Activated T-cell treated with anti-CD3 and anti-CD28 coated beads, Interleukin-2, amount 50 U/mL, for 72 hours (primary cell): Measurements from ENCODE around the gene EFCAB3. TPM values are rescaled to one million over a fixed set of nuclear protein-coding genes. Genes with fewer than 3 reads are reported as not detected.
"Not testable (repeated sequence)": the region's sequence is repeated elsewhere in the genome, so short reads cannot be mapped to it uniquely, and the experiment has no call there.

Experiments
- ATAC-seq, 2 donors: fragments of 150-1000 bp; cut with Tn5 transposase; replicated peaks in 1 of 2; 2 replicates each; pipeline ENCODE4 v1.10.0; 2021; ENCODE audit warnings: moderate library complexity in 2 of 2, mild to moderate bottlenecking in 1 of 2
- DNase-seq, 2 donors: peaks; one replicate each; pipeline ENCODE4 v3.0.0; 2021 to 2022; ENCODE audit warnings: mixed read lengths in 1 of 2
- H3K27ac Mint-ChIP-seq: one replicate; pipeline ENCODE4 v1.8.0; 2022; ENCODE audit warnings: mild to moderate bottlenecking, moderate library complexity, mixed read lengths
- H3K27me3 Mint-ChIP-seq: one replicate; pipeline ENCODE4 v1.8.0; 2022; ENCODE audit warnings: low read depth, mixed read lengths
- H3K36me3 Mint-ChIP-seq, 2 donors: one replicate each; pipeline ENCODE4 v1.8.0; 2022; ENCODE audit warnings: mixed read lengths in 2 of 2, mild to moderate bottlenecking in 1 of 2; ENCODE audit not compliant: insufficient read depth in 2 of 2
- H3K4me1 Mint-ChIP-seq: one replicate; pipeline ENCODE4 v1.8.0; 2022; ENCODE audit warnings: low read depth, mixed read lengths
- H3K4me3 Mint-ChIP-seq, 2 donors: one replicate each; pipeline ENCODE4 v1.8.0; 2022; ENCODE audit warnings: mild to moderate bottlenecking in 2 of 2, mixed read lengths in 2 of 2, moderate library complexity in 2 of 2
- H3K9me3 Mint-ChIP-seq, 2 donors: one replicate each; pipeline ENCODE4 v1.8.0; 2022; ENCODE audit warnings: mixed read lengths in 2 of 2
- total RNA-seq, 2 donors: library from RNA; stranded (reverse); gene quantifications; one replicate each; pipeline ENCODE4 v1.2.3, GENCODE V29; 2022

Gene EFCAB3
- total RNA-seq = not detected

- no peaks in the 10 kb centered on the region for H3K9me3 Mint-ChIP-seq
- DNase-seq (no peak), ATAC-seq (no peak)
- H3K36me3 Mint-ChIP-seq = no peaks in the 10 kb centered on the region
- no peak within 1 kb of the TSS for H3K4me3 Mint-ChIP-seq
- no peaks in the 10 kb centered on the region for H3K4me1 Mint-ChIP-seq
- no peak within 1 kb of the TSS for H3K27ac Mint-ChIP-seq
- H3K27me3 Mint-ChIP-seq = peaks cover 4% of the 10 kb centered on the region
Observed at GRCh38 chr17:62380253-62380652, at the start of gene EFCAB3. TSS of gene EFCAB3 (plus strand) at chr17:62380553. CDS start at chr17:62382980, 2,427 bp downstream.

- Mint-ChIP-seq H3K27ac (no peak overlapping the region), H3K27me3 (peaks cover 18% of the 10 kb centered on the region)
Observed at GRCh38 chr17:62336527-62336926, 43.8 kb upstream of the EFCAB3 start.

GRCh38 chr17:62343764-62344270 is 36.5 kb upstream of the EFCAB3 start:
- Mint-ChIP-seq H3K27ac (no peak overlapping the region), H3K4me3 (no peak overlapping the region), H3K36me3 (no peaks in the 10 kb centered on the region), H3K9me3 (peaks cover 0 to 2% of the 10 kb centered on the region in 2 donors), H3K4me1 (no peaks in the 10 kb centered on the region), H3K27me3 (peaks cover 40% of the 10 kb centered on the region)
- ATAC-seq = no peak
- no peak for DNase-seq

More at GRCh38 chr17:62336527-62336926, 43.8 kb upstream of the EFCAB3 start:
- peaks cover 3% of the 10 kb centered on the region in 2 donors for H3K36me3 Mint-ChIP-seq
- DNase-seq = no peak
- ATAC-seq = no peak
- no peak overlapping the region for H3K4me3 Mint-ChIP-seq
- peaks cover 2 to 3% of the 10 kb centered on the region in 2 donors for H3K9me3 Mint-ChIP-seq
- H3K4me1 Mint-ChIP-seq = no peaks in the 10 kb centered on the region

- peaks cover 46% of the 10 kb centered on the region for H3K27me3 Mint-ChIP-seq
- H3K9me3 Mint-ChIP-seq = no peaks in the 10 kb centered on the region
- no peak for DNase-seq
- H3K4me1 Mint-ChIP-seq = no peaks in the 10 kb centered on the region
- no peak overlapping the region for H3K4me3 Mint-ChIP-seq
- no peaks in the 10 kb centered on the region for H3K36me3 Mint-ChIP-seq
- ATAC-seq = no peak
- no peak overlapping the region for H3K27ac Mint-ChIP-seq
Observed at GRCh38 chr17:62351176-62351575, 29.2 kb upstream of the EFCAB3 start.

- H3K4me3 Mint-ChIP-seq = no peak overlapping the region
- no peak for ATAC-seq
- H3K36me3 Mint-ChIP-seq = no peaks in the 10 kb centered on the region
- no peak for DNase-seq
- peaks cover 0 to 2% of the 10 kb centered on the region in 2 donors for H3K9me3 Mint-ChIP-seq
- H3K27me3 Mint-ChIP-seq = peaks cover 7% of the 10 kb centered on the region
- no peaks in the 10 kb centered on the region for H3K4me1 Mint-ChIP-seq
- H3K27ac Mint-ChIP-seq = no peak overlapping the region
Observed at GRCh38 chr17:62366191-62366590, 14.2 kb upstream of the EFCAB3 start.

GRCh38 chr17:62381561-62381960 is 1.2 kb downstream of the EFCAB3 start:
- H3K4me3 Mint-ChIP-seq = no peak overlapping the region
- no peaks in the 10 kb centered on the region for H3K4me1 Mint-ChIP-seq
- H3K9me3 Mint-ChIP-seq = no peaks in the 10 kb centered on the region
- no peak for DNase-seq
- ATAC-seq = no peak
- H3K36me3 Mint-ChIP-seq = no peaks in the 10 kb centered on the region
- peaks cover 9% of the 10 kb centered on the region for H3K27me3 Mint-ChIP-seq
- no peak overlapping the region for H3K27ac Mint-ChIP-seq

GRCh38 chr17:62388856-62389255 is 8.5 kb downstream of the EFCAB3 start:
- ATAC-seq (no peak), DNase-seq (no peak)
- H3K4me1 Mint-ChIP-seq = no peaks in the 10 kb centered on the region
- H3K27me3 Mint-ChIP-seq = peaks cover 42% of the 10 kb centered on the region
- no peak overlapping the region for H3K4me3 Mint-ChIP-seq
- no peak overlapping the region for H3K27ac Mint-ChIP-seq
- no peaks in the 10 kb centered on the region for H3K36me3 Mint-ChIP-seq
- H3K9me3 Mint-ChIP-seq = no peaks in the 10 kb centered on the region

GRCh38 chr17:62392908-62393307 is 12.6 kb downstream of the EFCAB3 start:
- Mint-ChIP-seq H3K27me3 (peaks cover 21% of the 10 kb centered on the region), H3K4me1 (no peaks in the 10 kb centered on the region), H3K4me3 (no peak overlapping the region), H3K36me3 (no peaks in the 10 kb centered on the region), H3K9me3 (no peaks in the 10 kb centered on the region), H3K27ac (peak overlapping the region; percentile 27)
- no peak for ATAC-seq
- DNase-seq = no peak

- peaks cover 19% of the 10 kb centered on the region for H3K27me3 Mint-ChIP-seq
- DNase-seq (no peak), ATAC-seq (no peak)
- no peak overlapping the region for H3K27ac Mint-ChIP-seq
- H3K4me1 Mint-ChIP-seq = no peaks in the 10 kb centered on the region
- peaks cover 2% of the 10 kb centered on the region in 2 donors for H3K9me3 Mint-ChIP-seq
- H3K36me3 Mint-ChIP-seq = peaks cover 0 to 5% of the 10 kb centered on the region in 2 donors
- no peak overlapping the region for H3K4me3 Mint-ChIP-seq
Observed at GRCh38 chr17:62398891-62399290, 18.5 kb downstream of the EFCAB3 start.

GRCh38 chr17:62405451-62405850 is 25.1 kb downstream of the EFCAB3 start:
- H3K4me3 Mint-ChIP-seq = no peak overlapping the region
- no peak overlapping the region for H3K27ac Mint-ChIP-seq
- H3K9me3 Mint-ChIP-seq = peaks cover 2% of the 10 kb centered on the region in 2 donors
- peaks cover 0 to 5% of the 10 kb centered on the region in 2 donors for H3K36me3 Mint-ChIP-seq
- no peak for ATAC-seq
- peaks cover 19% of the 10 kb centered on the region for H3K27me3 Mint-ChIP-seq
- DNase-seq = no peak
- no peaks in the 10 kb centered on the region for H3K4me1 Mint-ChIP-seq

- not testable (repeated sequence) for H3K36me3 Mint-ChIP-seq, H3K4me1 Mint-ChIP-seq, H3K4me3 Mint-ChIP-seq, H3K9me3 Mint-ChIP-seq, H3K27ac Mint-ChIP-seq, DNase-seq, ATAC-seq
- peaks cover 15% of the 10 kb centered on the region for H3K27me3 Mint-ChIP-seq
Observed at GRCh38 chr17:62413090-62413489, 32.7 kb downstream of the EFCAB3 start.

GRCh38 chr17:62423647-62424461 is 43.5 kb downstream of the EFCAB3 start, which contains the start of gene METTL2A:
TSS of gene METTL2A (plus strand) at chr17:62423897. CDS start at chr17:62423903, 6 bp downstream.
- Mint-ChIP-seq H3K4me1 (peaks cover 33% of the 10 kb centered on the region), H3K4me3 (peak within 1 kb of the TSS; percentile 93 to 99), H3K27ac (peak within 1 kb of the TSS; percentile 96)
- not testable (repeated sequence) for H3K9me3 Mint-ChIP-seq, H3K27me3 Mint-ChIP-seq, H3K36me3 Mint-ChIP-seq
- DNase-seq (peak; percentile 90 to 92), ATAC-seq (peak; percentile 94 to 95)

GRCh38 chr17:62426214-62426613 is 45.9 kb downstream of the EFCAB3 start:
- H3K27ac Mint-ChIP-seq, H3K9me3 Mint-ChIP-seq, H3K36me3 Mint-ChIP-seq, DNase-seq, ATAC-seq, H3K4me3 Mint-ChIP-seq, H3K27me3 Mint-ChIP-seq: not testable (repeated sequence)
- peaks cover 33% of the 10 kb centered on the region for H3K4me1 Mint-ChIP-seq
